HG03039 (cell line): ENCODE data around the gene FAM20A.

Experiments
- ATAC-seq: cut with Tn5 transposase; IDR thresholded peaks from one replicate; pipeline ENCODE4 v1.9.1; 2021; ENCODE audit warnings: mild to moderate bottlenecking, moderate library complexity; ENCODE audit not compliant: unreplicated experiment

FAM20A gene

GRCh38 chr17:68611353-68612208 is 10.4 kb upstream of the FAM20A start:
- ATAC-seq, result no peak

- ATAC-seq, result no peak
These were observed 9.4 kb upstream of the FAM20A start for GRCh38 chr17:68610554-68610953.

GRCh38 chr17:68608515-68609130 is 7.5 kb upstream of the FAM20A start:
- ATAC-seq, result no peak

- ATAC-seq, result no peak
These were observed 5.5 kb upstream of the FAM20A start for GRCh38 chr17:68606451-68607307.

GRCh38 chr17:68605914-68606313 is 4.7 kb upstream of the FAM20A start:
- no peak for ATAC-seq

- ATAC-seq, result no peak
These were observed 2.5 kb upstream of the FAM20A start for GRCh38 chr17:68603656-68604055.

- ATAC-seq, result no peak
These were observed 1.9 kb upstream of the FAM20A start for GRCh38 chr17:68603027-68603426.

GRCh38 chr17:68602289-68602688 is 1.1 kb upstream of the FAM20A start:
- no peak for ATAC-seq

- no peak for ATAC-seq
These were observed 560 bp upstream of the FAM20A start for GRCh38 chr17:68601565-68602288.

- ATAC-seq, result no peak
These were observed 868 bp downstream of the FAM20A start for GRCh38 chr17:68600067-68600930.

- no peak for ATAC-seq
These were observed 1.6 kb downstream of the FAM20A start for GRCh38 chr17:68599552-68600066.

- ATAC-seq, result no peak
These were observed 2.1 kb downstream of the FAM20A start for GRCh38 chr17:68599091-68599490.

GRCh38 chr17:68598545-68598961 is 2.6 kb downstream of the FAM20A start:
- no peak for ATAC-seq

- ATAC-seq, result no peak
These were observed 3.1 kb downstream of the FAM20A start for GRCh38 chr17:68598074-68598473.

GRCh38 chr17:68596411-68596945 is 4.7 kb downstream of the FAM20A start:
- ATAC-seq, result no peak

GRCh38 chr17:68595986-68596385 is 5.2 kb downstream of the FAM20A start:
- ATAC-seq, result no peak

GRCh38 chr17:68595496-68595895 is 5.7 kb downstream of the FAM20A start:
- no peak for ATAC-seq

- ATAC-seq, result no peak
These were observed 6.6 kb downstream of the FAM20A start for GRCh38 chr17:68594552-68594951.
